ENCODE measurements around the gene CTU2.

Gene CTU2

DNA sequence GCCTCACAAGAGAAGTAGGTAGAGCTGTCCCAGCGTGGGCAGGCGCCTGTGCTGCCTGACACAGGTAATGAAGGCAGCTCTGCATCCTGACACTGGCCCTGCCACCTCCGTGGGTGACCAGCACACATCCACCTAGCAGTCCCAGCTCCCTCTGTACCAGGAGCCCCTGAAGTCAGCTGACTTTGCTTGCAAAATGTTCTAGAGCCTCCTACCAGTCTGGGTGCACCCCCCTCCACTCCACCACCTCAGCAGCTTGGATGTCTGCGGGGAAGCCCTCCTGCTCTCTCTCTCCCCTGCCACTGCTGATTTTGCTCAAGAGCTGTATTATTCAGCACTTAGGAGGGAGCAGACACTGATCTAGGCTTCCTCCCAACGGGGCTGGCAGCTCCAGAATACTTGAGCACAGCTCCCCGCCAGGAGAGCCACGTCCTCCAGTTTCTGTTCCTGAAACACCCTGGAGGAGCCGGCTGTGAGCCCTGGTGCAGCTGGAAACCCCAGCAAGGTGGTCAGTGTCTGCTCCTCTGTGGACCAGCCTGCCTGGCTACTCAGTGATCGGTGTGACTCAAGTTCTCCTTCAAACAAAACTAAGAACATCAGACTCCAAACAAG, 1.1 kb upstream of the CTU2 start:
- TF ChIP-seq, protein P1, sequence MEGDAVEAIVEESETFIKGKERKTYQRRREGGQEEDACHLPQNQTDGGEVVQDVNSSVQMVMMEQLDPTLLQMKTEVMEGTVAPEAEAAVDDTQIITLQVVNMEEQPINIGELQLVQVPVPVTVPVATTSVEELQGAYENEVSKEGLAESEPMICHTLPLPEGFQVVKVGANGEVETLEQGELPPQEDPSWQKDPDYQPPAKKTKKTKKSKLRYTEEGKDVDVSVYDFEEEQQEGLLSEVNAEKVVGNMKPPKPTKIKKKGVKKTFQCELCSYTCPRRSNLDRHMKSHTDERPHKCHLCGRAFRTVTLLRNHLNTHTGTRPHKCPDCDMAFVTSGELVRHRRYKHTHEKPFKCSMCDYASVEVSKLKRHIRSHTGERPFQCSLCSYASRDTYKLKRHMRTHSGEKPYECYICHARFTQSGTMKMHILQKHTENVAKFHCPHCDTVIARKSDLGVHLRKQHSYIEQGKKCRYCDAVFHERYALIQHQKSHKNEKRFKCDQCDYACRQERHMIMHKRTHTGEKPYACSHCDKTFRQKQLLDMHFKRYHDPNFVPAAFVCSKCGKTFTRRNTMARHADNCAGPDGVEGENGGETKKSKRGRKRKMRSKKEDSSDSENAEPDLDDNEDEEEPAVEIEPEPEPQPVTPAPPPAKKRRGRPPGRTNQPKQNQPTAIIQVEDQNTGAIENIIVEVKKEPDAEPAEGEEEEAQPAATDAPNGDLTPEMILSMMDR (IDR thresholded peaks at IDR 0.05; ENCODE audit: poor library complexity, severe bottlenecking) = no peak
- Histone ChIP-seq H3K4me3 (ENCODE audit: severe bottlenecking) (peak overlapping the region; percentile 77), H3K27ac (ENCODE audit: poor library complexity, severe bottlenecking) (no peak overlapping the region), H3K9me3 (ENCODE audit: severe bottlenecking) (no peaks in the 10 kb centered on the region), H3K36me3 (ENCODE audit: low read depth) (0 out of 2 replicates have a peak, but pooled peaks cover 4% of the 10 kb centered on the region), H3K4me1 (ENCODE audit: insufficient read depth, poor library complexity, severe bottlenecking) (peaks cover 7% of the 10 kb centered on the region), H3K27me3 (ENCODE audit: insufficient read depth, poor library complexity, severe bottlenecking) (no peaks in the 10 kb centered on the region)
- DNase-seq (ENCODE audit: low spot score) (no peak), ATAC-seq (ENCODE audit: low read depth) (no peak)

DNA sequence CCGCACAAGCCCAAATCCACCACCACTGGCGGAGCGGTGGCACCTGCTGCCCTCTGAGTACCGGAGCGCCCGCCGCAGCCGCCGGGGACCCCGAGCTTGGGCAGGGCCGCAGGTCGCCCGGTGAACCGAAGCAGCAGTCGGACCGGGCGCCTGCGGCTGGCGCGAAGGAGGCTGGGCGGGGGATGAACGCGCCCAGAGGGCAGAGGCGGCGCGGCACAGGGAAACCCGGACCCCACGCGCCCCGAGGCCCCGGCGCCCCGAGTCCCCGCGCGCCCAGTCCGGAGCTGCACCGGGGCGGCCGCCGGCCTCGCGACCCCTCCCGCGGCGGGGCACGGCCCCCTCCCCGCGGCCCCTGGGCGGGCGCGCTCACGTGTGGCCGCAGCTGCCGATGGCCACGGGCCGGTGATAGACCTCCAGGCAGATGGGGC, 488 bp upstream of the CTU2 start:
- Histone ChIP-seq H3K36me3 (ENCODE audit: low read depth) (no peaks in the 10 kb centered on the region), H3K4me1 (ENCODE audit: insufficient read depth, poor library complexity, severe bottlenecking) (peaks cover 5% of the 10 kb centered on the region), H3K9me3 (ENCODE audit: severe bottlenecking) (no peaks in the 10 kb centered on the region), H3K4me3 (ENCODE audit: severe bottlenecking) (peak overlapping the region; percentile 77), H3K27ac (ENCODE audit: poor library complexity, severe bottlenecking) (peak overlapping the region; percentile 7), H3K27me3 (ENCODE audit: insufficient read depth, poor library complexity, severe bottlenecking) (no peaks in the 10 kb centered on the region)
- TF ChIP-seq, protein P1 (IDR thresholded peaks at IDR 0.05; ENCODE audit: poor library complexity, severe bottlenecking) = no peak
- ATAC-seq (ENCODE audit: low read depth) (no peak), DNase-seq (ENCODE audit: low spot score) (no peak)

DNA sequence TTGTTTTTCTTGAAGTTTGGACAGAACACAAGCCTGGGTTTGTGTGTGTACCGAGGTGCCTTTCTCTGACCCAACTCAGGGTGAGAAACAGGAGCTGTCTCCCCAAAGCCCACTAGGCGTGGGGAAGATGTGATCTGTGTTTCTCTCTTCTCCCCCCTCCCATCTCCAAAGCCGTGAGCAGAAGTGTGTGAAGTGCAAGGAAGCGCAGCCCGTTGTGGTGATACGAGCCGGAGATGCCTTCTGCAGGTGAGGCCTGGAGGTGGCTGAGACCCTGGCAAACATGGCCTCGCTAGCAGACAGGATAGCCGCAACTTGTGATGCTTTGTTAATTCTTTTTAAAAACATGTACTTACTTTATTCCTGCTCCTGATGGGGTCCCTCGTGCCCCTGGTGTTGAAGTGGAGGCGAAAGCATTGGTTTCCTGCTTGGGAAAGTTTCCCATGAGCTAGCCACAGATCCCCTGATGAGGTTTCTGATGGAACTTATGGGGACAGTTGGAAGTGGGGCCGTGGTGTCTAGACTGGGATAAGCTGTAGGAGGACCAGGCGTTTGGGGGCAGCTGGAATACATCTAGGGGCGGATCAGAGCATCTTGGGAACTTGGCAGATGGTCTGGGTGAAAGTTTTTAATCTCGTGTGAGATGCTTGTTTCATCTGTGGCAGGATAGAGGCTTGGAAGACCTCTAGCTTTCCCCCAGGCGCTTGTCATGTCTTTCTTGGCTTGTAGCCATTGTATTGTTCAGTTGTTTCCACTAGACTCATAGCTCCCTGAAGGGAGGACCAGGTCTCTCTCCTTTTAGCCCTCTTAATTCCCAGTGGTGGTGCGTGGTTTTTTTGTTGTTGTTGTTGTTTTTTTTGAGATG, 893 bp downstream of the CTU2 start:
- Histone ChIP-seq H3K4me1 (ENCODE audit: insufficient read depth, poor library complexity, severe bottlenecking) (no peaks in the 10 kb centered on the region), H3K27ac (ENCODE audit: poor library complexity, severe bottlenecking) (peak overlapping the region; percentile 7), H3K4me3 (ENCODE audit: severe bottlenecking) (peak overlapping the region; percentile 77), H3K27me3 (ENCODE audit: insufficient read depth, poor library complexity, severe bottlenecking) (no peaks in the 10 kb centered on the region), H3K9me3 (ENCODE audit: severe bottlenecking) (no peaks in the 10 kb centered on the region), H3K36me3 (ENCODE audit: low read depth) (no peaks in the 10 kb centered on the region)
- TF ChIP-seq, protein P1 (IDR thresholded peaks at IDR 0.05; ENCODE audit: poor library complexity, severe bottlenecking) = no peak
- DNase-seq (ENCODE audit: low spot score) (no peak), ATAC-seq (ENCODE audit: low read depth) (no peak)

DNA sequence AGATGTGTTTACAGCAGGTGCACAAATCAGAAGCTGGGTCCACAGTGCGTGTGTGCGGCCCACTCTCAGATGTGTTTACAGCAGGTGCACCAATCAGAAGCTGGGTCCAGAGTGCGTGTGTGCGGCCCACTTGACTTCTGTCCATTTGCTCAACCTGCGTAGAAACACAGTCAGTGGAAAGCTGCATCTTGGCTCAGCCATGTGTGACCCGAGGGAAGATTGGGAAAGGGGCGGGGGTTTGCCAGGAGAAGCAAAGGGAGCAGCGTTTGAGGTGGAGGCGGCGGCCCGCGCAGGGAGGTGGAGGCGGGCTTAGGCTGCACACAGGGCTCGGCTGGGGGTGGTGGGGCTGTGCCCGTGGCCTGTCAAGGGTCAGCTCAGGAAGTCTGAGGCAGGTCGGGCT, 4.3 kb downstream of the CTU2 start:
- H3K27ac ChIP-seq (ENCODE audit: poor library complexity, severe bottlenecking) = no peak overlapping the region
- no peak overlapping the region for H3K4me3 ChIP-seq (ENCODE audit: severe bottlenecking)
- no peaks in the 10 kb centered on the region for H3K27me3 ChIP-seq (ENCODE audit: insufficient read depth, poor library complexity, severe bottlenecking)
- TF ChIP-seq, protein P1 (IDR thresholded peaks at IDR 0.05; ENCODE audit: poor library complexity, severe bottlenecking) = no peak
- H3K36me3 ChIP-seq (ENCODE audit: low read depth) = peaks cover 24% of the 10 kb centered on the region
- ATAC-seq (ENCODE audit: low read depth) (no peak), DNase-seq (ENCODE audit: low spot score) (no peak)
- no peaks in the 10 kb centered on the region for H3K9me3 ChIP-seq (ENCODE audit: severe bottlenecking)
- H3K4me1 ChIP-seq (ENCODE audit: insufficient read depth, poor library complexity, severe bottlenecking) = no peaks in the 10 kb centered on the region

Data from RWPE2 (cell line).